ENCODE results near the gene ADRA2C.

DNA sequence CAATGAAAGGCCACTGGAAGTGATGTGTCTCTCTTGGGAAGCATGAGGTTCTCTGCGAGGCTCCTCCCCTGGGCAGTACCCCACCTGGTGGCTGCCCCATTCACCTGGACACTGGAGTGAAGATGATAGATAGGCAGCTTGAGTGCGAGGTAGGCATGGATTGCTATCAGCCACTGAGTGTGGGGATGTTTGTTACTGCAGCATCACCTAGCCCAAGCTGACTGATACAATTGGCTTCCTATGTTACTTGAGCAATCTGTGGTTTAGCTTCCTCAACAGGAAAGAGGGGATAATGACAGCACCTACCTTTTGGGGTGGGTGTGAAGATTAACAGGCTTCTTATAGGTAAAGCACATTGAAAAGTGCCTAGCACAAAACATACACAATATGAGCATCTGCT lies 30.8 kb downstream of the ADRA2C start:
- TF ChIP-seq, protein P1, sequence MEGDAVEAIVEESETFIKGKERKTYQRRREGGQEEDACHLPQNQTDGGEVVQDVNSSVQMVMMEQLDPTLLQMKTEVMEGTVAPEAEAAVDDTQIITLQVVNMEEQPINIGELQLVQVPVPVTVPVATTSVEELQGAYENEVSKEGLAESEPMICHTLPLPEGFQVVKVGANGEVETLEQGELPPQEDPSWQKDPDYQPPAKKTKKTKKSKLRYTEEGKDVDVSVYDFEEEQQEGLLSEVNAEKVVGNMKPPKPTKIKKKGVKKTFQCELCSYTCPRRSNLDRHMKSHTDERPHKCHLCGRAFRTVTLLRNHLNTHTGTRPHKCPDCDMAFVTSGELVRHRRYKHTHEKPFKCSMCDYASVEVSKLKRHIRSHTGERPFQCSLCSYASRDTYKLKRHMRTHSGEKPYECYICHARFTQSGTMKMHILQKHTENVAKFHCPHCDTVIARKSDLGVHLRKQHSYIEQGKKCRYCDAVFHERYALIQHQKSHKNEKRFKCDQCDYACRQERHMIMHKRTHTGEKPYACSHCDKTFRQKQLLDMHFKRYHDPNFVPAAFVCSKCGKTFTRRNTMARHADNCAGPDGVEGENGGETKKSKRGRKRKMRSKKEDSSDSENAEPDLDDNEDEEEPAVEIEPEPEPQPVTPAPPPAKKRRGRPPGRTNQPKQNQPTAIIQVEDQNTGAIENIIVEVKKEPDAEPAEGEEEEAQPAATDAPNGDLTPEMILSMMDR (conservative IDR thresholded peaks at IDR 0.05; ENCODE audit: low read length), result no peak
- TF ChIP-seq EZH2phosphoT487 (IDR thresholded peaks at IDR 0.05; ENCODE audit: borderline replicate concordance), result no peak

All from Loucy (cell line).